Spleen (tissue), 7 donors: Measurements from ENCODE around the gene MMP23B.

Source experiments
- CTCF ChIP-seq, 11 experiments: fragments of 200-600 bp in 7 of 11; fragments of 450-650 bp in 4 of 11; sonication (generic) in 4 of 11; IDR thresholded peaks in 8 of 11; conservative IDR thresholded peaks in 3 of 11; 1 replicate in 7 of 11; 2 replicates in 4 of 11; pipeline versions ENCODE4 v1.4.0 to v1.8.0; 2016 to 2021; ENCODE audit warnings: antibody characterized with exemption in 11 of 11, inconsistent platforms in 4 of 11, mild to moderate bottlenecking in 1 of 11
- POLR2A ChIP-seq, 3 donors: fragments of 450-650 bp; IDR thresholded peaks; one replicate each; pipeline ENCODE4 v1.5.1; 2017; ENCODE audit warnings: antibody characterized with exemption in 3 of 3, mild to moderate bottlenecking in 1 of 3
- donor health status: DM: no; HTN: no; CAD: no; lungs with moderate emphysema.
- donor health status: DM: no; HTN: no; CAD: no.
- donor health status: DM: no; HTN: no; CAD: no.

- no peak for TF ChIP-seq POLR2A (IDR thresholded peaks at IDR 0.05)
- no peak for TF ChIP-seq CTCF (IDR thresholded peaks at IDR 0.05 in 8 of 11, conservative IDR thresholded peaks at IDR 0.05 in 3 of 11)
Measured at GRCh38 chr1:1614954-1615255, 17.1 kb upstream of the MMP23B start.
